GM21528 (cell line): ENCODE data around the gene TTC34.

Experiments
- ATAC-seq: cut with Tn5 transposase; IDR thresholded peaks from one replicate; pipeline ENCODE4 v1.9.1; 2021; ENCODE audit warnings: mild to moderate bottlenecking, moderate library complexity; ENCODE audit not compliant: unreplicated experiment, low FRiP score

The TTC34 gene

DNA sequence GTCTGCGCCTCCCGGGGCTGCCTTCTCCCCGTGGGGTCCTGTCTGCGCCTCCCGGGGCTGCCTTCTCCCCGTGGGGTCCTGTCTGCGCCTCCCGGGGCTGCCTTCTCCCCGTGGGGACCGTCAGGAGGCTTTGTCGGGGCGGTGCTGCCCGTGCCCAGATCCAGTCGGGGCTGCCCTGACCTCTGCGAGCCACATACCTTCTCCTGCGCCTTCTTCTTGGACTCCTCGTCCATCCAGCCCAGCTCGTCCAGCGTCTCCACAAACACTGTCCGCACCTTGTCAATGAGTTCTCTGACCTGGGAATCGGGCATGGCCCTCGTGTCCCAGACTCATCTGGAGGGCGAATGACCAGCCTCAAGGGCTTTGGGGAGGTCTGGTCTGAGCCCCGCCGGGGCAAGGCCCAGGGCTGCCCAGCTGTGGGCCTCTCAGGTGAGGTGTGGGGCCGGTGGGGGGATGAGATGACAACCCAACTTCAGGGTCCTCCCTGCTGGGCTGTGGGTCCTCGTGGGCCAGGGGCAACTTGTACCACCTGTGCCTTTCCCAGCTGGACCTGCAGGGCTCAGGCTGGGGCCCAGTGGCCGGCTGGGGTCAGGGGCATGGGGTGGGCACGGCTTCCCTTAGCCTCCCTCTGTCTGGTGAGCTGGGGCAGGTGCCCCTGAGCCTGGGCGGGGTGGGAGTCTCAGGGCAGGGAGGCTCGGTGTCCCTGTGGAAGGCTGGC is 205.5 kb downstream of the TTC34 start:
- ATAC-seq: no peak

DNA sequence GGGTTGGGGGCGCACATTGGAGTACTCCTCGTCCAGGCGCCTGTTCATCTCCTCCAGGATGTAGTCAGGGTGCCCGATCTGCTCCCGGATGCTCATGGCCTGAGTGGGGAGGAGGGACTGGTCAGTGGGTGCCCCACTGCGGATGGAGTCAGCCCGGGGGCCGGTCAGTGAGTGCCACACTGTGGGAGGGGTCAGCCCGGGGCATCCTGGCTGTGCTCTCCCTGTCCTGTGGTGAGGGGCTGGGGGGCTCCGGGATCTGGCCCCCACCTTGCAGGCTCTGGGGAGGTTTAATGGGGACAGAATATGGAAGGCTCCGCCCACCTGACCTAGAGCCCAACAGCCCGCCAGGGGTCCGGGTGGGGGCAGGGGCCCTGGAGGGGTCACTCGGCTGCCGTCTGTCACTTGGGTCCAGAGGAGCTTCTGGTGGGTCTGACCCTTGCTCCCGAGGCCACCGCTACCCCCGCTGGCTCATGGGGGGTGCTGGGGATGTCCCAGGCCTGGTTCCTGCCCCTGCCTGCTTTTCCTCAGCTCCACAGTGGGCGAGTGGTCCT is 206.2 kb downstream of the TTC34 start:
- no peak for ATAC-seq

DNA sequence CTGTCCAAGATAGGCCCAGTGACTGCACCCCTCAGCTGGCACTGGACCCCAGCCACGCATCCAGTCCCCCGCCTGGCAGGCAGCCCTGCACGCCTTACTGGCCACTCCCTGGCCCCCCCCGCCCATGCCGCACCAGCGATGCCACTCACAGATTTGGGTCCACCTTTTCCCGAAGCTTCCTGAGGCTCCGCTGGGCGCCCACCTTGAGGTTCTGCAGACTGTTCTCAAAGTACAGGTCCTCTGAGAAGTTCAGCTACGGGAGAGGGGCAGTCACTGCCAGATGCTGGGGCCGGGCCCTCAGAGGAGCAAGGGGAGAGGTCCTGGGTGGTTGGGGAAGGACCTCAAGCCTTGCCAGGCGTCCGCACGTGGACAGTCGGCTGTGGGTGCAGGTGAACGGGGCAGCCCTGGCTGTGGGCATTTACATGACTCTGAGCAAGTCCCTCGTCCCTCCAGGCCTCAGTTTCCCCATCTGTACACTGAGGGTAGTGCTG is 206.8 kb downstream of the TTC34 start:
- ATAC-seq: no peak

DNA sequence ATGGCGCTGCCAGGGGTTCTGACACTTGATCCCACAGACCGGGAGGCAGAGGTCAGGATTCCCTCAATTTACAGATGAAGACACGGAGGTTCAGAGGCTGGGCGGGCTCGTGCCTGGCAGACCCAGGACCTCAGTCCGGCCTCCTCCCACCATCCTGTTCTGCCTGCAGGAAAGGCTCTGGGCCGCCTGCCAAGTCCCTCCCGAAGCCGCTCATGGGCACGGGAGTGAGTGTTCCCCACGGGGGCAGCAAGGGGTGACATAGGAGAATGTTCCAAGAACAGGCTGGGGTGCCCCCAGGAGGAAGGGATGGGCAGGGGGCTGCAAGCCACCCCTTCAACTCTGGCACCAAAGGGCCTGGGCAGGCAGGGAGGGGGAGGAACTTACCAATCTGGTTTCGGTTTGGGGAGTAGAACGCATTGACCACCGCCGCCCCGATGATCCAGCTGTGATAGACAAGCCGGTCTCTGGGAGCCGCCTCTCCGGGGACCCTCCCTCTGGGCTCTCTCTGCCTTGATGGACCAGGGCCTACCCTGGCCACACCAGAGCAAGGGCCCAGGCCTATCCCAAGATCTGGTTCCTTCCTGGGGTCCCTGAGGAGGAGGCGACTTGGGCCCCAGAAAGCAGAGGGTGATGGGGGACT is 207.4 kb downstream of the TTC34 start:
- ATAC-seq: no peak

DNA sequence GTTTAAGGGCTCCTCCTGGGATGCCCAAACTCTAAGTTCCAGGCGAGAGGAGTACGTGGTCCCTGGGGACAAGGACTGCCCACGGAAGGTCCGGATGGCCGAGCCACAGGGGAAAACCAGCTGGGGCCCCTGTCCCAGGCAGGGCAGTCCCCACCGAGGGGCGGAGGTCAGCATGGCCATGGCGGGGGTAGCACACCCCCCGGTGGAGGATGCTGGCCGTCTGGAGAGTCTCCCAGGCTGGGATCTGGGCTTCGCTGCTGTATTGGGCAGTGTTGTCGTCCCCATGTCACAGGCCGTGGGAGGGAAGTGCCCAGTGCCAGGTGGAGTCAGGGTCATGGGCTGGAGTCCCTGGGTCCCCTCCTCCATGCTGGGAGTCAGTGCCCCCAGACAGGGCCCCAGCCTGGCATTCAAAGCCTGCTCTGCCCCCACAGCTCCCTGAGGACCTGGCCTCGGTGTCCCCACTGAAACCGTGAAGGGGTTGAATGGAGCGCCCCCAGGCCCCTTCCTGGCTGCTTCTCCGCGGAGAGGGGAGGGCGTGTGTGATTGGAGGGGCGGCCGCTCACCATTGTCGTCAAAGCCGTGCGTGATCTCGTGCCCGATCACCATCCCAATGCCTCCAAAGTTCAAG is 208.1 kb downstream of the TTC34 start:
- no peak for ATAC-seq

DNA sequence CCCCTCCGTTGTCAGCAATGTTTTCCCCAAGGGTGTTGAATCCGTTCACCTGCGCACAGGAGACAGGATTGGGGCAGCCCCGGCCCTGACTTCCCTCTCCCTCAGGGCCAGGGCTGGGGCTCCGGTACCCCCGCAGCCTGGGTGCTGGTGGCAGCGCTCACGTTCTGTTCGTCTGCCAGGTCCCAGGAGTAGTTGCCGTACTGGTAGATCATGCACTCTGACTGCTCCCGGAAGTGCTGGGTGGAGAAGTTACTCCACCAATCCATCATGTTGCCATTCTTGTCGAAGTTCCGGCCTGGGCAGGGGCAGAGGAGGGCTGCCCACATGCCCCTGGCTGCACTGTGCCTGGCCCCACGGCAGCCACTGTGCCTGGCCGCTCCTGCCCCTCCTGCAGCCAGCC is 208.8 kb downstream of the TTC34 start:
- no peak for ATAC-seq

DNA sequence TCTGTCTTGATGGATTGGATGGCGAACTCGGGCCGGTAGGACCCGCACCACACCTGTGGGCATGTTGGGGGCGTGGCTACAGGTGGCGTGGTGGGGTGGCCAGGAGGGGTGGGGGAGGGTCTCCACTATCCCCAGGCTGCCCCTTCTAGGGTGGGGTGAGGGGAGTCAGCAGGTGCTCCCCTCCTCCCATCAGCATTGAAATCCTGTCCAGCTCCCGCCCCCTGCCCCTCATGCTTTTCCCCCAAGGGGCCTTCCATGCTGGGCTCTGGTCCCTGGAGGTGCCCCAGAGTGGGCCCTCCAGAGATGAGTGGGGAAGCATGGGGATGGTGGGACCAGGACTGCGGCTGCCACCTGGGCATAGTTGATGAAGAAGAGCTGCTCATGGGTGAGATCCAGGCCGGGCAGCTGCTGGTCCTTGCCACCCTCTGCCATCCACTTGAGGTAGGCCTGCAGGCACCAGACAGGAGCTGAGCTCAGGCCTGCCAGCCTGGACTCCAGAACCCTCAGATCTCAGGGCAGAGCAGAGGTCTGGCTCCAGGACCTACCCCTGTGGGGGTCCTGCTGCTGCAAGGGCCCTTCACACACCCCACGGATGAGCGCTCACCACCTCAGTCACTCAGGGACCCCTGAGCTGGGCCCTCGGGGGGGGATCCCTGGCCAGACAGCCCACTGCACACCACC is 209.8 kb downstream of the TTC34 start:
- ATAC-seq: no peak

DNA sequence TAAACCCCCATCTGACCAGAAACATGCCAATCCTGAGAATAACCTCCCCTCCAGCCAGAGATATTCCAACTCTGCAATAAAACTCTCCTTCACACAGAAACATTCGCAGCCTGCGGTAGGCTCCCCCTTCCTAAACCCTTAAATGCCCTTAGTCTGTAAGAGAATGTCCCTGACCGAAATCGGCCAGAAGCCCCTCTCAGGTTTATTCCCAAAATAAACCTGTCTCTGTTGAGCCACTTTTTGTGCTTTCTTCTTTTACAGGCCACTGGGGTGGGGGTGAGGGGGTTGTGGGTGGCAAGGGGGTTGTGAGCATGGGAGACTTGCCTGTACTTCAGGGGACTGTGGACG is 210.3 kb downstream of the TTC34 start:
- no peak for ATAC-seq

DNA sequence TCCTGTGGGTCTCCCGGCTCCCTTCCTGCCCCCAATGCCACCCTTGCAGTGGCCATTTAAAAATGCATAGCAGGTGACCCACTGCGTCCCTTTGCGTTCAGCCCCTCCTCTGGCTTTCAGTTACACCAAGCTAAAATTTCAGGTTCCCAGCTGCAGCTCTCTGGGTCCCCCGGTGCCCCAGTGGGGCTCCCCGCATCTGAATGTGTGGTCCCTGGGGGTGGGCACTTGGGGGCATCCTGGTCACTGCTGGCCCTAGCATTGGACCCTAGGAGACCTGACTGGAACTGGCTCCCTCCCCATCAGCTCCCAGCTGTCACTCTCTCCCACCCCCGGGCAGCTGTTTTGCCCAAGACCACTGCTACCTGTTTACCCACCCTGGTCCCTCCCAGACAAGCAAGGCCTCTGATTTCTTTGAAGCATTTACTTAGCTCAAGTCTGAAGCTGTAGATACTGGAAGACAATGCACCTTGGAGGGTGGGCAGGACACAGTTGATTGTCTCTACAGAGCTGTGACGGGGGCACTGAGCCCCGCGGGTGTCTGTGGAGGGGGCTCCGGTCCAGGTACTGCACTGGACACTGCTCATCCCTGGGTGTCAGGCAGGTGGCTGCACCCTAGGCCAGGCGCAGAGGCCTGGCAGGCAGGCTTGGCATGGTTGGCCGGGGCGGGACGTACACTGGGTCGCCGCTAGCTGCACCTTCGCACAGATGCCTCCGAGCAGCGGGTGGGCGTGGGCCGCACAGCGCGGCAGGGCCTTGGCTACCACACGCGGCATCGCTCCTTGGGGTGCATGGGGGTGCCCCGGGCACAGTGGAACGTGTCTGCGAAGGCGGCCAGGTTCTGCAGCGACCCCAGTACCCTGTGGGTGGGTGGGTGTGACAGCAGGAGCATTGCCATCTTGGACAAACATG is 211.0 kb downstream of the TTC34 start:
- ATAC-seq: no peak

DNA sequence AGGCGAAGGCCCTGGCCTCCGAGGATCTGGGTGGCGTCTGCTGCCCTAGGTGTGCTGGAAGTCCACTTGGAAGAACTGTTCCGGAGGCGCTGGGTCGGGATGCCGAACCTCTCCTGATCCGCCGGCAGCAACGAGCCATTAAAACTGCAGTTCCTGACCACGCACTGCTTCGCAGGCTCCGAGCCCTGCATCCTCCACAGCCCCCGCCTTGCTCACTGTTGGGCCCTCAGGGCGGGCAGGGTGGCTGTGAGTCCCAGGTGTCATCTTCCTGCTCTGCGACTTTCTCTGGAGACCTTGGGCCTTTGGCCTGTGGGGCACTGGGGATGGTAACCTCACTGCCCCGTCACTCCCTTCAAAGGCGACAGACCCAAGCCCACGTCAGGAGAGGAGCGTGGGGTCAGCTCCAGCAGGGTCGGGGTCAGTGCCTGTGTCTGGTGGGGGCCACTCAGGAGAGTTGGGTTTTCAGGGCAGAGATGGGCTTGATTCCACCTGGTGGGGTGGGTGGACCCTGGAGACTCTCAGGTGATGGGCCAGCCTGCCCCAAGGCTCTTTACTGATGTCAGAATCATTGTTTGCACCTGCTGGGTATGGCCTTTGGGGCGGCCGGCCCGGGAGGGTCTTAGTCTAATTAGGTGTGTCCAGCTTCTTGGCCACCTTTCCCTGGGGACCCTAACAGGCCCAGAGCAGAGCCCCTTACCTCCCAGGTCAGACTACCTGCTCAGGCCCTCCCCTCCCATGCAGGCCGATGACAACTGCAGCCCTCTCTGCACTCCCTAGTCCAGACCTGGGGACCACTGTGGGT is 211.9 kb downstream of the TTC34 start:
- ATAC-seq: no peak

DNA sequence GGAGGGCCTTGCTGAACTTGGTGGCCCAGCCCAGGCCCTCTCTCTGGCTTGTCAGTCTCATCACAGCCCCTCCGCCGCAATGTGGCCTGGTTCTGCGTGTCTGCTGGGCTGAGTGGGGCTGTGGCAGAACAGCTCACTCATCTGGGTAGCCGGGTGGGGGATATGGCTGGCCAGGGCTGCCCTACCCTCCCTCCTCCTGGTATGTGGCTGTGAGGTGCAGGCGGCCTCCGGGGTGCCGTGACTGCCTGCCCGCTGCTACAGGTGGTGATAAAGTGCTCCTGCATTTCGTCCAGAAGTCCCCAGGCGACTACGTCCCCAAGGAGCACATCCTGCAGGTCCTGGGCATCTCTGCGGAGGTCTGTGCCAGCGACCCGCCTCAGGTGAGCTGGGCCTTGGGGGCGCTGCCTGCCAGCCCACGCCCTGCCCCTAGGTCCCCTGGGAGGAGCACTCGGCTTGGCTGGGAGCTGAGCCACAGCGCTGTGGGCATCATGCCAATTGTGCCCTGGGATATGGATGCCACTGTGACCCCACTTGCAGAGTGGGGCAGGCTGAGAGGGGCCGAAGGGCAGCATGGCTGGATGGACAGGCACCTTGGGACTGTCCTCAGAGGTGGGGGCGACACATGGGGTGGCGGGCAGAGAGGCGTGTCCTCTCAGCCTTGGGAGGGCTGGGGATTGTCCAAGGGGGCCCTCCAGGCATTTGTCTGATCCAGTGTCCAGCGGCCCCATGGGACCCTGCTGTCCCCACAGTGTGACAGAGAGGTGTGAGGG is 212.6 kb downstream of the TTC34 start:
- ATAC-seq: no peak

DNA sequence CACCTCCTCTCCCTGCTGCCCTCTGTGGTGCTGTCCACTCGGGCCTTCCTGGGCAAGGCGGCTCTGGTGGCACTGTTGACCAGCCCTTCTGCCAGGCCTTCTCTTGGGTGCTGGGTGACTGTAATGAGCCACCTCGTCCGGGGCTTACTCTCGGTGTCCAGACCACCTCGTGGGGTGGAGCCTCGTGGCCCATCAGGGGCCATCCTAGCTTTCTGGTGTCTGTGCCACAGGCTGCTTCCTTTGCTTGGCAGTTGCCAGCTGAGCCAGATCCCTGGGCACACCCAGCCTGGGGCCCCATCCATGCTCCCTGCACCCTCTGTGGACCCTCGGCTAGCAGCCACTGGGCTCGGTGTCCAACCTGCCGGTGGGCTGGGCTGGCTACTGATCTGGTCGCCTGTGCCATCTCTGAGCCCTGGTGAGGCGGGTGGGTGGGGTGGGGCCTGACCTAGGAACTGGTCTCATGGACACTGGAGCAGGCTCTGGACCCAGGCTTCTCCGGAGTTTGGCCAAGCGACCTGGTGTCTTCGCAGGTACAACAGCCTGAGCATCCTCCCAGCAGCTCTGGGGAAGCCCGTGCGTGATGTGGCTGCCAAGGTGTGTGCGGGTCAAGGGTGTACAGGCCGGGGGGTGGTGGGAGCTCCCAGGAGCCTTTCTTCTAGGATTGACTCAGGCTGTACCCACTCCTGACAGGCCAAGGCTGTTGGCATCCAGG is 213.5 kb downstream of the TTC34 start:
- ATAC-seq: no peak

DNA sequence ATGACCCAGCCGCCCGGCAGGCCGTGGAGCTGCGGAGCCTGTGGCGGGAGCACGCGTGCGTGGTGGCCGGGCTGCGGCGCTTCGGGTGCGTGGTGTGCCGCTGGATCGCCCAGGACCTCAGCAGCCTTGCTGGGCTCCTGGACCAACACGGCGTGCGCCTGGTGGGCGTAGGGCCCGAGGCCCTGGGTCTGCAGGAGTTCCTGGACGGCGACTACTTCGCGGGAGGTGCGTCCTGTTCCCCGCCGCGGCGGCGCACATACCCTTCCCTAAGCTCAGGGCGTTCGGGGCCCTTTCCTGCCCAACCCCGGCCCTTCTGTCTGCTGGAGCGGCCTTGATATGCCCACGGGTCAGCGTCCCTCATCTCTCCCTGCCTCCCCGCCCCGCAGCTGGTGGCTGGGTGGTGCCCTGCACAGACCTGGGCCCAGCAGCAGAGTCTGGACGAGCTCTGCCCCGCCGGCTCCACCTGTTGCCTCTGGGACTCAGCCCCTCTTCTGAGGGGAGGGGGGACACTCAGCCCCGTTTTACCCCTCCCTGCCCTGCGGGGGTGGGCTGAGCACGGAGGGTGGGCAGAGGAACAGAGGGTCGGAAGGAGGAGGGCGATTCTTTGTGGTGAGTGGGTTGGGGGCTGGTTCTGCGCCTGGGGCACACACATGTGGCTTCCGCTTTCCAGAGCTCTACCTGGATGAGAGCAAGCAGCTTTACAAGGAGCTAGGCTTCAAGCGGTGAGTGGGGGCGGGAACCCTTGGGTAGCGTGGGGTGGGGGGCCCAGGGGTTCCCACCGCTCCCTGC is 214.2 kb downstream of the TTC34 start:
- ATAC-seq: no peak

DNA sequence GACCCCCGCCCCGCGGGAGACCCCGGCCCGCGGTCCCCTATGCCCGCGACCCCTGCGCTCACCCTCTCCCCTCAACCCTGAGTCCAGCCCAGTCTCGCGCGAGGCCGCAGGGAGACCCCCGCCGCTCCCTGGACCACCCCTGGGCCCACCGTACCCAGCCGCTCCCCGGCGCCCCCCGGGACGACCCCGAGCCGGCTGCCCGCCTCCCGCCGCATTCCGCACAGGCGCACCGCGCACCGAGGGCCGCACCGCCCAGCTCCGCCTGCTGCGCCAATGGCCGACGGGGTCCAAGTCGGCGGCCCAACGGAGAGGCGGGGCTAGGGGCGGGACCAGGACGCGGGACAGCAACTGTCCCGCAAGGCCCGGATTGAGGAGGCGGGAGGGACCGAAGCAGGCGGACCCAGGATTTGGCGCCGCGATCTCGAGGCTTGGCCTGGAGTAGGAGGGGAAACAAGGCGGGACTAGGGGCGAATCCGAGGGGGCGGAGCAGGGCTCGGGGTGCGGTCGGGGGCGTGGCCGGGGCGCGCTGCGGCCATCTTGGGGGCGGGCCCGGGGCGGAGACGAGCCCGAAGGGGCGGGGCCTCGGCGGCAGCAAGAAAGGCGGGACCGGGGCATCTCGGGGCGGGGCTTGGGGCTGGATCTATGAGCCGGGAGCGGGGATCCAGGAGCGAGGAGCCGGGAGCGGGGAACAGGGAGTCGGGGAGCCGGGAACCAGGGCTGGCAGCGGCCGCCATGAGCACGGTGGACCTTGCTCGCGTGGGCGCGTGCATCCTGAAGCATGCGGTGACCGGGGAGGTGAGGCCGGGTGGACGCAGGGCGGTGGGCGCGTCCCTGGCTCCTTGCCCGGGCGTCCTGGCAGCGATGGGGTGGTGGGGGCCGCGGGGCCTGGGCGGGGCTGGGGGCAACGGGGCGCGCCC is 215.1 kb downstream of the TTC34 start, which contains the start of gene PRXL2B:
PRXL2B (plus strand) TSS at position 624 of the 917 bp plus-strand sequence; CDS start at position 733, 109 bp downstream.
- ATAC-seq: peak; percentile 65
